Measurements from ENCODE around the gene NFIX.

Gene NFIX

DNA sequence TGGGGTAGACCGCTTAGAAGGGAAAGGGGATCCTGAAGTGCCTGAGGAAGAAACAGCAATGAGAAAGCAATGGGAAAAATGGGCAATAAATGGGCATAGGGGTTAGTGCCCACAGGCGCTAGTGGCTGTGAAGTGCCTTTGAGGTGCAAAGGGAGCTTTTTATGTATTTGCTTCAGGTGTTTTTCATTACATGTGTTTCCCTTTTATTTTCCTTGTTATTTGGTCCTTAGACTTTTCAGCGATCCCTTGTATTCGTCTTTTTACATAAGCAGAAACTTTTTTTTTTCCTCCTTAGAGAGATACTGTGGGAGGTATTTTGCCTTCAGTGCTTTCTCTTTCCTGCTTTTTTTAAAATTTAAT lies 19.6 kb downstream of the NFIX start:
- 92% methylated on average over 2 of the region's 4 CpGs for WGBS (ENCODE audit: insufficient coverage)
- Histone ChIP-seq H3K36me3 (ENCODE audit: control insufficient read depth in 4 of 4, insufficient read depth in 4 of 4, low read length in 3 of 4) (no peaks in the 10 kb centered on the region), H3K4me3 (ENCODE audit: control insufficient read depth in 1 of 7, extremely low read depth in 1 of 7, insufficient read depth in 4 of 7, low read depth in 2 of 7, low read length in 6 of 7) (peak overlapping the region in 2 of 7 experiments; percentile 47 to 74), H3K27ac (ENCODE audit: insufficient read depth in 1 of 2, low read depth in 1 of 2, low read length in 2 of 2, poor library complexity in 1 of 2, severe bottlenecking in 2 of 2) (no peak overlapping the region), H3K27me3 (replicated peaks in 2 of 5; ENCODE audit: control insufficient read depth in 4 of 5, insufficient read depth in 5 of 5, low read length in 4 of 5) (peaks cover 29 to 71% (median 45%) of the 10 kb centered on the region in 5 experiments), H3K9me3 (ENCODE audit: control extremely low read depth in 1 of 5, control insufficient read depth in 4 of 5, insufficient read depth in 2 of 5, low read depth in 1 of 5, low read length in 4 of 5) (peaks cover 0 to 3% (median 0%) of the 10 kb centered on the region in 5 experiments), H3K4me1 (ENCODE audit: control extremely low read depth in 1 of 4, control insufficient read depth in 4 of 4, insufficient read depth in 4 of 4, low read length in 3 of 4) (peaks cover 0 to 52% (median 39%) of the 10 kb centered on the region in 4 experiments)
- ChIA-PET POLR2A (interaction anchor here (0.6 to 1.8 kb wide), 2 partner anchors 9 to 25 kb away, joined by 3 to 7 read pairs; no protein-coding TSS in a partner anchor), CTCF (interaction anchor here (1.0 to 7.0 kb wide), 5 partner anchors 9 to 46 kb away, joined by 3 to 66 read pairs (median 9); no protein-coding TSS in a partner anchor)
- no peak for DNase-seq

DNA sequence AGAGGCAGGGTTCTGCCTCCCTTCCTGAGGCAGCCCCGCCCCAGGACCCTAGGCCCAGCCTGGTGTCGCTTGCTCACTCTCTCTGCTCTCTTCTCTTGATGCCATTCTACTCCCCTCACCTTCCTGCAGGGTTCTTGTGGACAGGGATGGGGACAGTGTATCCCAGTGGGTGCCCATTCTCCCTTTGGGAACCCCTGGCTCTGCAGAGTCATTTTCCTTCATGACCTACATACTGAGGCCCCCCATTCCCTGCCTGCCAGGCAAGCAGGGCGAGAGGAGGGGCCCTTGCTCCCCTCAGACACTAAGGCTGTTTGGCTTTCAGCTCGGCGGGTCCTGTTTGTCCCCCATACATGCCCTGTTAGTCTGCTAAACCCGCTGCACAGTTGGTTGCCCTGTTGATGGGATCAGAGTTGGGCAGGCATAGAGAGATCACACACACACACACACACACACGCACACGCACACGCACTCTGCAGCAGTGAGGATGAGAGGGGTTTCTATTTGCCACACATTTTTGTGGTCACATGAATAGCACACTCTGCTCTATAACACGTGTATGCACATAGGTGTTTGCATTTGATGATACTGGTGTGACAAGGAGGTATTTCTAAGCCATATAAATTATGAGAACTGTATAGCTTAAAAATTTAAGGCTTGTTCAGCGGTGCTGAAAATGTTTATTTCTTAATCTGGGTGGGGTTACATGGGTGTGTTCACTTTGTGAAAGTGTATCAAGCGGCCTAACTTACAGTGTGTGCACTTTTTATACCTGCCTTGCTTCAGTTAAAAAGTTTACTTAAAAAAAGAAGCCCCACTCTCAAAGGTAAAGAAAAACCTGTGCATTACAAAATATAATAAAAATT lies 20.3 kb downstream of the NFIX start:
- POLR2A ChIA-PET = no interaction called here
- H3K4me1 ChIP-seq (ENCODE audit: control extremely low read depth in 1 of 4, control insufficient read depth in 4 of 4, insufficient read depth in 4 of 4, low read length in 3 of 4) = peaks cover 0 to 46% (median 35%) of the 10 kb centered on the region in 4 experiments
- H3K9me3 ChIP-seq (ENCODE audit: control extremely low read depth in 1 of 5, control insufficient read depth in 4 of 5, insufficient read depth in 2 of 5, low read depth in 1 of 5, low read length in 4 of 5) = peaks cover 0 to 3% (median 0%) of the 10 kb centered on the region in 5 experiments
- WGBS (ENCODE audit: insufficient coverage) = 94% methylated on average over 2 of the region's 12 CpGs
- CTCF ChIA-PET = interaction anchor here (1.0 to 7.0 kb wide), 6 partner anchors 9 to 50 kb away, joined by 3 to 66 read pairs (median 4); no protein-coding TSS in a partner anchor
- peak in 2 of 3 donors; percentile 24 to 49 for DNase-seq
- no peak overlapping the region for H3K4me3 ChIP-seq (ENCODE audit: control insufficient read depth in 1 of 7, extremely low read depth in 1 of 7, insufficient read depth in 4 of 7, low read depth in 2 of 7, low read length in 6 of 7)
- peaks cover 24 to 70% (median 38%) of the 10 kb centered on the region in 5 experiments for H3K27me3 ChIP-seq (replicated peaks in 2 of 5; ENCODE audit: control insufficient read depth in 4 of 5, insufficient read depth in 5 of 5, low read length in 4 of 5)
- peaks cover 0 to 2% (median 0%) of the 10 kb centered on the region in 4 experiments for H3K36me3 ChIP-seq (ENCODE audit: control insufficient read depth in 4 of 4, insufficient read depth in 4 of 4, low read length in 3 of 4)
- no peak overlapping the region for H3K27ac ChIP-seq (ENCODE audit: insufficient read depth in 1 of 2, low read depth in 1 of 2, low read length in 2 of 2, poor library complexity in 1 of 2, severe bottlenecking in 2 of 2)

DNA sequence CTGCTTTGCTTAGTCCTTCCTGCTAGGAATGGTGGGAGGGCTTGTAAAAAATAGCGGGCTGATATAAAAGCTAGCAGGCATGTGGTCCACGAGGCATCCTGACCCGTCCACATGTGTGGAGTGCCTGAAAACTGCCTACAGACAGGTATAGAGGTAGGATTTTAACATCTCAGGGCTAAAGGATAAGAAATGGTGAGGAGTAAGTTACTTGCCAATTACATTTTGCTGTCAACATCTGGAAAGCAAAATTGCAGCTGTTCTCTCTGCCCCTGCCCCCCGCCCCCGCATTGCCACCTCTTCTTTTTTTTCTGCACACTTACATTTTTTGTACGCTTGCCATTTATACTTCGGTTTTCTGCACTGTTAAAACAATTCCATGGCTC lies 21.0 kb downstream of the NFIX start:
- H3K4me1 ChIP-seq (ENCODE audit: control extremely low read depth in 1 of 4, control insufficient read depth in 4 of 4, insufficient read depth in 4 of 4, low read length in 3 of 4) = peaks cover 0 to 41% (median 33%) of the 10 kb centered on the region in 4 experiments
- DNase-seq = no peak
- H3K9me3 ChIP-seq (ENCODE audit: control extremely low read depth in 1 of 5, control insufficient read depth in 4 of 5, insufficient read depth in 2 of 5, low read depth in 1 of 5, low read length in 4 of 5) = peaks cover 0 to 3% (median 0%) of the 10 kb centered on the region in 5 experiments
- WGBS (ENCODE audit: insufficient coverage) = 100% methylated on average over 2 of the region's 7 CpGs
- POLR2A ChIA-PET = no interaction called here
- peaks cover 20 to 70% (median 31%) of the 10 kb centered on the region in 5 experiments for H3K27me3 ChIP-seq (replicated peaks in 2 of 5; ENCODE audit: control insufficient read depth in 4 of 5, insufficient read depth in 5 of 5, low read length in 4 of 5)
- CTCF ChIA-PET = interaction anchor here (1.0 to 7.0 kb wide), 3 partner anchors 9 to 51 kb away, joined by 3 to 66 read pairs (median 4); no protein-coding TSS in a partner anchor
- H3K36me3 ChIP-seq (ENCODE audit: control insufficient read depth in 4 of 4, insufficient read depth in 4 of 4, low read length in 3 of 4) = peaks cover 0 to 2% (median 0%) of the 10 kb centered on the region in 4 experiments
- H3K27ac ChIP-seq (ENCODE audit: insufficient read depth in 1 of 2, low read depth in 1 of 2, low read length in 2 of 2, poor library complexity in 1 of 2, severe bottlenecking in 2 of 2) = no peak overlapping the region
- no peak overlapping the region for H3K4me3 ChIP-seq (ENCODE audit: control insufficient read depth in 1 of 7, extremely low read depth in 1 of 7, insufficient read depth in 4 of 7, low read depth in 2 of 7, low read length in 6 of 7)

DNA sequence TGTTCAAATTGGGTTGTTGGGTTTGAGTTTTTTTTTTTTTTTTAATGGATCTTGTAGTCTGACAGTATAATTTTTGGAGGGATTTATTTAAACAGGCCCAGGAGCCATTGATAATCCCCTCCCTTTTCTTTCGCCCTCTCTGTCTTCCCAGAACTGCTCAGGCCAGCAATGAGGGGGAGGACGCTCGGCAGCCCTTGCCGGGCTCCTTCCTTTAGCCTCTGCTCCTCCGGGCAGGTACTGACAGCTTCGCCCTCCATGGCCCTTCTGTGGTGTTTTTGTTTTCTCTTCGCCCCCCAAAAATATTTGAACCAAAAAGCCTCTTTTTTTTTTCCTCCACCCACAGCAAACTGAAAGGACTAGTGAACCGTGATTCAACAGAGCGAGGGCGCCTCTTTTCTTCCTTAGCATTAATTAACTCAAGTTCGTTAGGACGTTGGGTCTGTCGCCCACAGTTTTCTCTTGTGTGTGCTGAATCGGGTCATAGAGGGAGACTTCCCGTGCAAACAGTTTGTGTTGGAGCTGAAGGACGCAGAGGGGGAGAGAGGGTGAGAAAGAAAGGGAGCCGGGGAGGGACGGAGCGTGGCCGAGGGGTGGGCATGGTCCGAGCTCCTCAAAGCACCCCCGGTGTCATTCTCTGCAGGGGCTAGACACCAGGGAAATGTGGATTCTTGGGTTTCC lies 21.5 kb downstream of the NFIX start:
- Histone ChIP-seq H3K27me3 (replicated peaks in 2 of 5; ENCODE audit: control insufficient read depth in 4 of 5, insufficient read depth in 5 of 5, low read length in 4 of 5) (peaks cover 16 to 70% (median 31%) of the 10 kb centered on the region in 5 experiments), H3K9me3 (ENCODE audit: control extremely low read depth in 1 of 5, control insufficient read depth in 4 of 5, insufficient read depth in 2 of 5, low read depth in 1 of 5, low read length in 4 of 5) (peaks cover 0 to 3% (median 0%) of the 10 kb centered on the region in 5 experiments), H3K27ac (ENCODE audit: insufficient read depth in 1 of 2, low read depth in 1 of 2, low read length in 2 of 2, poor library complexity in 1 of 2, severe bottlenecking in 2 of 2) (no peak overlapping the region), H3K4me3 (ENCODE audit: control insufficient read depth in 1 of 7, extremely low read depth in 1 of 7, insufficient read depth in 4 of 7, low read depth in 2 of 7, low read length in 6 of 7) (no peak overlapping the region), H3K36me3 (ENCODE audit: control insufficient read depth in 4 of 4, insufficient read depth in 4 of 4, low read length in 3 of 4) (peaks cover 0 to 2% (median 0%) of the 10 kb centered on the region in 4 experiments), H3K4me1 (ENCODE audit: control extremely low read depth in 1 of 4, control insufficient read depth in 4 of 4, insufficient read depth in 4 of 4, low read length in 3 of 4) (peaks cover 0 to 43% (median 32%) of the 10 kb centered on the region in 4 experiments)
- no peak for DNase-seq
- CTCF ChIA-PET = interaction anchor here (1.0 to 7.0 kb wide), 3 partner anchors 8 to 77 kb away, joined by 4 to 66 read pairs (median 4); no protein-coding TSS in a partner anchor
- WGBS (ENCODE audit: insufficient coverage) = 98% methylated on average over 19 of the region's 22 CpGs
- POLR2A ChIA-PET = no interaction called here

GRCh38 chr19:13017306-13018034 lies 22.2 kb downstream of the NFIX start:
- DNase-seq = no peak
- Histone ChIP-seq H3K36me3 (ENCODE audit: control insufficient read depth in 4 of 4, insufficient read depth in 4 of 4, low read length in 3 of 4) (peaks cover 0 to 2% (median 0%) of the 10 kb centered on the region in 4 experiments), H3K27ac (ENCODE audit: insufficient read depth in 1 of 2, low read depth in 1 of 2, low read length in 2 of 2, poor library complexity in 1 of 2, severe bottlenecking in 2 of 2) (no peak overlapping the region), H3K27me3 (replicated peaks in 2 of 5; ENCODE audit: control insufficient read depth in 4 of 5, insufficient read depth in 5 of 5, low read length in 4 of 5) (peaks cover 10 to 71% (median 28%) of the 10 kb centered on the region in 5 experiments), H3K9me3 (ENCODE audit: control extremely low read depth in 1 of 5, control insufficient read depth in 4 of 5, insufficient read depth in 2 of 5, low read depth in 1 of 5, low read length in 4 of 5) (no peaks in the 10 kb centered on the region), H3K4me3 (ENCODE audit: control insufficient read depth in 1 of 7, extremely low read depth in 1 of 7, insufficient read depth in 4 of 7, low read depth in 2 of 7, low read length in 6 of 7) (no peak overlapping the region), H3K4me1 (ENCODE audit: control extremely low read depth in 1 of 4, control insufficient read depth in 4 of 4, insufficient read depth in 4 of 4, low read length in 3 of 4) (peaks cover 0 to 43% (median 31%) of the 10 kb centered on the region in 4 experiments)
- CTCF ChIA-PET = interaction anchor here (0.9 to 7.0 kb wide), 4 partner anchors 12 to 77 kb away, joined by 3 to 66 read pairs (median 4); no protein-coding TSS in a partner anchor
- POLR2A ChIA-PET = no interaction called here
- 98% methylated on average over 7 of the region's 14 CpGs for WGBS (ENCODE audit: insufficient coverage)

DNA sequence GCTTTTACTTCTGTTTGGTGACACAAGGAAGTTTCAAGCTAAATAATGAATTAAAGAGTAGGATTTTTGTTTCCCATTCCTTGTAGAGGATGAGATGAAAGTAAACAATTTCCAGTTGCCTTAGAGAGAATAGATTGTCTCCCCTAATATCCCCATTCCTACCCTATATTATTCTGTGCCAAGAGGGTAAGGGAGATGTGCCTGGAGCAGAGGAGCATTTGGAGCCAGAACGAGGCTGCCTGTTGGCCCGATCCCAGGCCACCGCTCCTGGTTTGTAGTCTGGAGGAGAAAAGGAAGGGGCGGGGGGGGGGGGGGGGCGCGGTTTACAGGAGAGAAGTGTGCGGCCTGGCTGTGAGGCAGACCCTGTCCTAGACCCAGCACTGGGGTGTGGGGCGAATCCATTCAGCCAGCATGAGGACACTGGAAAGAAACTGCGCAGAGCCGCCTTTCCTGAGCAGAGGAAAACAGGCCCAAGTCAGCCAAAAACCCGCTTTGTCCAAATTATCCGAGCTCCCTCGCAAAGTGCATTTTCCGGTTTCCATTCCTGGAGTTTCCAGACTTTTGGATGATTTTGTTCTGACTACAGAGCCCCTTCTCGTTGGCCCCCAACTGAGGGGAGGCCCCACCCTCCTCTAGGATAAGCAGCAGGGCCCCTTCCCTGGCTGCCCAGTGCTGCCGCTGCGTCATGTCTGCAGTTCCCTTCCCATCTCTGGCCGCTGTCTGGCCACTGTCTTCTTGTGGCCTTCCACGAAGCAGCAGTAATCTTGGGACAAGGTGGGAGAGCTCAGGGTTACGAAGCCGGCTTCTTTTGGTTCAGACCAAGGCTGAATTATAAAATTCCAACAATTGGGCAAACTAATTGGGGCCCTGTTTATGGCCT lies 23.0 kb downstream of the NFIX start:
- peaks cover 7 to 67% (median 20%) of the 10 kb centered on the region in 5 experiments for H3K27me3 ChIP-seq (replicated peaks in 2 of 5; ENCODE audit: control insufficient read depth in 4 of 5, insufficient read depth in 5 of 5, low read length in 4 of 5)
- no peak overlapping the region for H3K4me3 ChIP-seq (ENCODE audit: control insufficient read depth in 1 of 7, extremely low read depth in 1 of 7, insufficient read depth in 4 of 7, low read depth in 2 of 7, low read length in 6 of 7)
- ChIA-PET POLR2A (no interaction called here), CTCF (interaction anchor here (0.9 to 7.0 kb wide), 3 partner anchors 12 to 53 kb away, joined by 3 to 66 read pairs (median 4); no protein-coding TSS in a partner anchor)
- peaks cover 0 to 2% (median 0%) of the 10 kb centered on the region in 4 experiments for H3K36me3 ChIP-seq (ENCODE audit: control insufficient read depth in 4 of 4, insufficient read depth in 4 of 4, low read length in 3 of 4)
- DNase-seq = no peak
- H3K9me3 ChIP-seq (ENCODE audit: control extremely low read depth in 1 of 5, control insufficient read depth in 4 of 5, insufficient read depth in 2 of 5, low read depth in 1 of 5, low read length in 4 of 5) = no peaks in the 10 kb centered on the region
- 94% methylated on average over 15 of the region's 21 CpGs for WGBS (ENCODE audit: insufficient coverage)
- H3K4me1 ChIP-seq (ENCODE audit: control extremely low read depth in 1 of 4, control insufficient read depth in 4 of 4, insufficient read depth in 4 of 4, low read length in 3 of 4) = peaks cover 0 to 42% (median 27%) of the 10 kb centered on the region in 4 experiments
- H3K27ac ChIP-seq (ENCODE audit: insufficient read depth in 1 of 2, low read depth in 1 of 2, low read length in 2 of 2, poor library complexity in 1 of 2, severe bottlenecking in 2 of 2) = no peak overlapping the region

All from common myeloid progenitor, CD34-positive (primary cell).